RCC 7860 (cell line): ENCODE measurements around the gene MTG2.
"Not testable (repeated sequence)": the region's sequence is repeated elsewhere in the genome, so short reads cannot be mapped to it uniquely, and the experiment has no call there.

Experiments
- DNase-seq: peaks from one replicate; pipeline ENCODE4 v3.0.0-alpha.2; 2015; ENCODE audit warnings: low spot score
- FAIRE-seq: peaks from 2 replicates; lab custom pipeline; 2012; peaks lifted over from hg19 to GRCh38; lab: Jason Lieb, UNC

MTG2 gene

GRCh38 chr20:62145688-62146018 is 37.2 kb upstream of the MTG2 start:
- DNase-seq (no peak), FAIRE-seq (no peak)

DNA sequence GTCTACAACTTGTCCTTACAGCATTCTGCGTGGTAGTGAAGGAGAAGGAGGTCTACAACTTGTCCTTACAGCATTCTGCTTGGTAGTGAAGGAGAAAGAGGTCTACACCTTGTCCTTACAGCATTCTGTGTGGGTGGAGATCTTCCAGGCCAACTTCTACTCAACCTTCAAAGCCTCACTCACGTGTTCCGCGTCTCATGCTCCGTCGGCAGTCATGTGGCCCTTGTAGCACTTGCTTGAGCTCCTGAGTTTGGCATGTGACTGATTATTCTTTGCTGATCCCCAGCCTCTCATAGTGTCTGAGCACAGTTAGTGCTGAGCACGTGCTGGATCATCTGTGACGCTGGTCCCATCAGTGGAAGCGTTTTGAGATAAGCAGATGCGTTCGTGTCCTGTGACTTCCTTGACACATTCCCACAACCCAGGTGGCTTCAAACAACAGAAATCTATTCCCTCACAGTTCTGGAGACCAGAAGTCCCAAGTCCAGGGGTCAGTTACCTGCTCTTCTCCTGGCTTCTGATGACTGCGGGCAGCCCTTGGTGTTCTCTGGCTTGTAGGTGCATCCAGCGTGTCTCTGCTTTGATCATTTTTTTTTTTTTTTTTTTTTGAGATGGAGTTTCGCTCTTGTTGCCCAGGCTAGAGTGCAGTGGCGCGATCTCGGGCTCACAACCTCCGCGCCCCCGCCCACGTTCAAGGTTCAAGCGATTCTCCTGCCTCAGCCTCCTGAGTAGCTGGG is 36.6 kb upstream of the MTG2 start:
- FAIRE-seq: no peak
- no peak for DNase-seq

DNA sequence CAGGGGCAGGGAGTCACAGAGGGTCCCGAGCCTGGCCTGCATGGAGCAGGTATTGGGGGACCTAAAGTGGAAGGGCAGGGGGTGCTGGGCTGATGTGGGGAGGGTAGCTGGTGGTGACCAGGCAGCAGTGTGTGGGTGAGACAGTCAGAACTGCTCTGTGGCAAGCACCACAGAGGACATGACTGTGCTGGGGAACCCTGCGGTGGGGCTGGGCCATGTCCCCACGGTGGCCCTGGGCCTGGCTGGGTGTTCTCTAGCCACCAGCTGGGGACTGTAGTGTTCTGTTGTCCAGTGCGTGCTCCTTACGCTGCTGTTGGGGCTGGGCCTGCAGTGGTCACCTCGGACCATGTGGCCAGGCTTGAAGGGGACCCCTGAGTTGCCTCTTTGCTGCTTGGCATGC is 35.7 kb upstream of the MTG2 start:
- FAIRE-seq (no peak), DNase-seq (no peak)

GRCh38 chr20:62147528-62147927 is 35.3 kb upstream of the MTG2 start:
- DNase-seq (no peak), FAIRE-seq (no peak)

GRCh38 chr20:62148383-62148782 is 34.4 kb upstream of the MTG2 start:
- not testable (repeated sequence) for DNase-seq, FAIRE-seq

DNA sequence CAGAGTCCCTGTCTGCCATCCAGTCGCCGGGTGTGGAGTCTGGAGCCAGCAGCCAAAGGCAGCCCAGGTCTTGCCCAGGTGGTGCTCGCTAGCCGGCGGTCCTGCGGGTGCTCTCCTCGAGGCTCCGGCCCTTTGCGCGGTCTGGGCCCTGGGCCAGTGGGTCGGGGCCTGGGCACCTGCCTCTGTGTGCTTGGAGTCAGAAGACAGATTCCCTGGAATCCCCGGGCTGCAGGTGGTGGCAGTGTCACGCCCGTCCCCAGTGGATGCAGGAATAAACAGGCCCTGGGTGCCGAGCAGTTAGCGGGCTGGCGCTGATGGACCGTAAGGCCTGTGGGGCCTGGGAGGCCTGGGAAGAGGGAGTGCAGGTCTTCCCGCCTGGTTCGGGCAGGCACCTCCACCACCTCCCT is 33.9 kb upstream of the MTG2 start:
- no peak for FAIRE-seq

DNA sequence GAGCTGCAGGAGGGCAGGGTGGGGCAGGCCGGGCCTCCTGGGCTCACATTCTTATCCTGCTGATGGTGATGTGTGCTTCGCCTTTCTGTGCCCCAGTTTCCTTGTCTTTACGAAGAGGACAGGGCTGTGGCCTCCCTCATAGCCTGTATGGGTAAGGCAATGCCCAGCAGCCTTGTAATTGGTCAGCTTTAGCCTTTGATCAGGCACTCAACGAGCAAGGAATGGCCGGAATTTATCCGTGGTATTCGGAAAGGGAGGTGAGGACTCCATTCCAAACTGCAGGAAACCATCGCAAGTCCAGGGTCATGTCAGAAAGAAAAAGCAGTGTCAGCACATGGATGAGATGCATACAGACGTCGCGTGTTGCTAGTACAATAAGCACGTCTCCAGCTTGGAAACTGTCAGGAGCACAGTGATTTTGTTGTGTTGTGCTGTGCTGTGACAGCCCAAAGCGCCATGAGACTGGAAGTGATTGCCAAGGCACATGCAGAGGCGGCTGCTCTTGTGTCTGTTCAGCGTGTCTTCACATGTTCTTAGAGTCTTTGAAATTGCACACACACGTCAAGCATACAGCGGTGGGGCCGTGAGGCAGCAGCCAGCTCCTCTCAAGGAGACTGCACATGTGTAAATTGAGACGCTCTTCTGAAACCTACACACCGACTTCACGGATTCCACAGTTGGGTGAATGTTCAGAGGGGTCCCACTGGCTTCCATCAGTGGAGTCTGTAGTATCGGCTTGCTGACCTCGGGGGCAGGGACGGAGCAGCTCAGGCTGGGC is 33.1 kb upstream of the MTG2 start:
- FAIRE-seq (no peak), DNase-seq (no peak)

More for the DNA sequence above, 33.9 kb upstream of the MTG2 start:
- DNase-seq: no peak

DNA sequence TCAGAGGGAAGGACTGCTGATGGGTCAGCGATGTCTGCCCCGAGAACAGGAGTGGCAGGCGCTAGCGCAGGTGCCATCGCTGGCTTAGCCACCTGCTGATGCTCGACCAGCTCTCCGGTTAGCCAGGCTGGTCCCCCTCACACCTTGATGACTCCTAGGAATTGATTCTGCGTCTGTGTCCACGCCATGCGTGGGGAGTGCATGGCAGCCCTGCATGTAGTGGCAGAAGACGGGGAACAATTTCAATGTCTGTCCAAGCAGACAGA is 32.6 kb upstream of the MTG2 start:
- DNase-seq: no peak
- no peak for FAIRE-seq

- FAIRE-seq (no peak), DNase-seq (no peak)
These were observed 31.6 kb upstream of the MTG2 start for GRCh38 chr20:62151225-62151624.

GRCh38 chr20:62151835-62152364 is 30.9 kb upstream of the MTG2 start:
- DNase-seq: no peak
- FAIRE-seq: no peak

GRCh38 chr20:62155428-62156253 is 27.2 kb upstream of the MTG2 start:
- FAIRE-seq (no peak), DNase-seq (no peak)

GRCh38 chr20:62156254-62156556 is 26.6 kb upstream of the MTG2 start:
- no peak for FAIRE-seq
- no peak for DNase-seq

- DNase-seq: no peak
- FAIRE-seq: no peak
These were observed 26.0 kb upstream of the MTG2 start for GRCh38 chr20:62156592-62157386.

DNA sequence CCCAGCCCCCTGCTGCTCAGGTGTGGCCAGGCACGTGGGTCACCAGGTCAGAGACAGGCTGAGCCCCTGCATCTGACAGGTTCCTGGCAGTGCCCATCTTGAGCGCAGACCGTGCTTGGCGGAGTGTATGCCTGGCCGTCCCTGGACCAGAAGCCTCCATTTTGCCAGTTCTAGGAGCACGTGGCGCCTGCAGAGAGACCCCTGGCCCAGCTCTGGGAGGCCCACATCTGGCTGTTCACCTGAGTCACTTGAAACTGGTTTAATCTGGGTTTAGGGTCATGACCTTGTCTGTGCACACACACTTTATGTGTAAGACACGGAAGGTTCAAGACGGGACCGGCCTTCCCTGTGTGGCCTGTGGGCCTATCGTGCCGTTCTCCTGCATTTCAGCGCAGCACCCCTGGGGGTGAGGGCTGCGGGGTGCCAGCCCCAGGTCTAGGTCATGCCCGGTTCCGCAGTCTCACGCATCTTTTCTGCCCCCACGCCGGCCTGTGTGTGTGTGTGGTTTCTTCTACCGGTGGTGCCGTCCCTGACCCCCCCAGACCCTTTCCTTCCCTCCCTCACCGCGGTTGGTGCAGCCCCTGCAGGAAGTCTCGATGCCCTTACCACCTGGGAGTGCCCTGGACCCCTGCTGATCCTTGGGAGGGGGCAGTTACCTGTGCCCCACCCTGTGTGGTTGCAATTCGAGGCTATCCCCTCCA is 25.3 kb upstream of the MTG2 start:
- FAIRE-seq: no peak
- no peak for DNase-seq

GRCh38 chr20:62158088-62158400 is 24.8 kb upstream of the MTG2 start:
- FAIRE-seq (no peak), DNase-seq (no peak)

GRCh38 chr20:62158541-62158940 is 24.3 kb upstream of the MTG2 start:
- FAIRE-seq: no peak

GRCh38 chr20:62159052-62159451 is 23.8 kb upstream of the MTG2 start:
- no peak for DNase-seq
- no peak for FAIRE-seq

More at GRCh38 chr20:62158541-62158940, 24.3 kb upstream of the MTG2 start:
- DNase-seq: no peak

DNA sequence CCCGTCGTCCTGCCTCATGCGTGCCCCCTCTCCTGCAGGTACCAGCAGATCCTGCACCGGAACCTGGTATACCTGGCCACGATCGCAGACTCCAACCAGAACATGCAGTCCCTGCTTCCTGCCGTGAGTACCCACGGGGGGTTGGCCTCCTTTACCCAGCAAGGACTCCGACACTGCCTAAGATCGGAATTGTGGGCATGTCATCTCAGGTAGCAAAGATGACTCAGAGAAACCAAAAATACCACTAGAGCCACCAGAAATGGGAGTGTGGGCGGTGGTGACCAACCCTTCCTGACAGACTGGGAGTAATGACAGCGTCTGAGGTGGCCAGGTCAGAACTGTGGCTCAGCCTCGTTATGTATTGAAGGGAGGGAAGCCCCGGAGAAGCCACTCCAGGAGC is 23.0 kb upstream of the MTG2 start:
- FAIRE-seq (peak; percentile 91), DNase-seq (peak; percentile 91)

DNA sequence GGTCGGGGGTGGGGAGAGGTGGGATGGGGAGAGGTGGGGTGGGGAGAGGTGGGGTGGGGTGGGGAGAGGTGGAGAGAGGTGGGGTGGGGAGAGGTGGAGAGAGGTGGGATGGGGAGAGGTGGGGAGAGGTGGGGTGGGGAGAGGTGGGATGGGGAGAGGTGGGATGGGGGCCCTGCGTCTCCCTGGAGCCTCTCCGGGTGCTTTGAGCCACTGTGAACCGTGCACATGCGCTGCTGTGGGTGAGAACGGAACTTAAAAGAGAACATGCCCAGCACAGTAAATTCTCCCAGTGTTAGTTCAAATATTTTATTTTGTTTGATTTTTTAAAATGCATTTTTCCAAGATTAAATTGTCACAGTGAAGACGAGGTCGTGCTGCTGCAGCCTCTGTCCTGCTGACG is 22.6 kb upstream of the MTG2 start:
- DNase-seq (no peak), FAIRE-seq (no peak)

- DNase-seq (no peak), FAIRE-seq (no peak)
These were observed 22.0 kb upstream of the MTG2 start for GRCh38 chr20:62160876-62161275.

GRCh38 chr20:62161347-62161746 is 21.5 kb upstream of the MTG2 start:
- DNase-seq (peak; percentile 66), FAIRE-seq (no peak)
